HCT116 (cell line): Measurements from ENCODE around the gene HJURP. TPM values are rescaled to one million over a fixed set of nuclear protein-coding genes. Genes with fewer than 3 reads are reported as not detected.

Experiments used
- ATAC-seq: fragments of 200-7000 bp; cut with Tn5 transposase; 2 replicates; pipeline ENCODE4 v1.9.1; 2020; ENCODE audit warnings: mild to moderate bottlenecking, moderate library complexity
- BruUV-seq: library from RNA; stranded (reverse); fragments of 400-500 nt; replicated peaks from 2 replicates; lab custom pipeline; 2021; lab: Mats Ljungman, UMichigan
- CTCF ChIA-PET: fragments of 300-600 bp; sonication (Branson Sonifier 250); formaldehyde crosslinking; loops from one replicate; lab custom pipeline; 2021; ENCODE audit warnings: antibody characterized with exemption; lab: Charles Lee
- POLR2A ChIA-PET: fragments of 300-600, 350-600 bp; sonication (Branson Sonifier 250); formaldehyde crosslinking; loops from one replicate; lab custom pipeline; 2021; ENCODE audit warnings: antibody characterized with exemption; lab: Charles Lee
- RAD21 ChIA-PET, 2 experiments: fragments of 300-600 bp; sonication (Branson Sonifier 250); formaldehyde crosslinking; loops; one replicate each; lab custom pipeline; 2023; ENCODE audit warnings: low total read pairs in 2 of 2; ENCODE audit not compliant: uncharacterized antibody in 2 of 2, unreplicated experiment in 2 of 2, low non-redundant PET in 1 of 2; lab: Charles Lee
- DNase-seq: peaks from one replicate; pipeline ENCODE4 v3.0.0-alpha.2; 2010; ENCODE audit warnings: low read depth, low spot score
- H2AFZ ChIP-seq: fragments of 200-600 bp; shearing (Covaris generic), sonication (generic); 2 replicates; pipeline ENCODE4 v1.6.1; 2017; ENCODE audit warnings: low read depth, mixed run types, mixed read lengths, antibody characterized with exemption, low read length; ENCODE audit not compliant: poor library complexity, severe bottlenecking
- H3K27ac ChIP-seq: 2 replicates; pipeline ENCODE4 v1.5.1; 2012; ENCODE audit warnings: low read depth, low read length
- H3K27me3 ChIP-seq: fragments of 200-600 bp; sonication (generic); 2 replicates; pipeline ENCODE4 v1.6.1; 2016; ENCODE audit warnings: mixed run types, low read length, mixed read lengths; ENCODE audit not compliant: insufficient read depth
- H3K36me3 ChIP-seq, 2 experiments: fragments of 200-500 bp in 1 of 2; fragments of 200-600 bp in 1 of 2; sonication (Bioruptor generic) in 1 of 2; sonication (generic) in 1 of 2; 2 replicates each; pipeline versions ENCODE4 v1.5.1 to v1.6.1; 2014 to 2016; ENCODE audit warnings: low read length in 2 of 2, inconsistent platforms in 1 of 2, mixed read lengths in 1 of 2, mixed run types in 1 of 2; ENCODE audit not compliant: insufficient read depth in 2 of 2, control insufficient read depth in 1 of 2
- H3K4me1 ChIP-seq, 2 experiments: fragments of 200-600 bp in 1 of 2; sonication (generic) in 1 of 2; 2 replicates each; pipeline versions ENCODE4 v1.5.1 to v1.6.1; 2012 to 2017; ENCODE audit warnings: low read length in 2 of 2, inconsistent platforms in 1 of 2, mild to moderate bottlenecking in 1 of 2, mixed read lengths in 1 of 2, mixed run types in 1 of 2, moderate library complexity in 1 of 2; ENCODE audit not compliant: insufficient read depth in 2 of 2, control insufficient read depth in 1 of 2
- H3K4me2 ChIP-seq: fragments of 200-600 bp; sonication (generic); 2 replicates; pipeline ENCODE4 v1.6.1; 2017; ENCODE audit warnings: mixed run types, low read length, mixed read lengths
- H3K4me3 ChIP-seq, 2 experiments: fragments of 200-600 bp in 1 of 2; sonication (generic) in 1 of 2; replicated peaks in 1 of 2; 2 replicates each; pipeline ENCODE4 v1.5.1; 2011 to 2016; ENCODE audit warnings: low read length in 2 of 2, control low read depth in 1 of 2, low read depth in 1 of 2, mild to moderate bottlenecking in 1 of 2, mixed read lengths in 1 of 2, mixed run types in 1 of 2
- H3K79me2 ChIP-seq: fragments of 200-600 bp; sonication (generic); 2 replicates; pipeline ENCODE4 v1.6.1; 2017; ENCODE audit warnings: mild to moderate bottlenecking, mixed run types, low read length, moderate library complexity, mixed read lengths; ENCODE audit not compliant: insufficient read depth
- H3K9ac ChIP-seq: fragments of 200-600 bp; sonication (generic); 2 replicates; pipeline ENCODE4 v1.6.1; 2016; ENCODE audit warnings: low read length, mixed read lengths
- H3K9me2 ChIP-seq: fragments of 200-600 bp; sonication (generic), shearing (Covaris generic); 2 replicates; pipeline ENCODE4 v1.6.1; 2017; ENCODE audit warnings: mixed run types, mild to moderate bottlenecking, moderate library complexity; ENCODE audit not compliant: insufficient read depth
- H3K9me3 ChIP-seq, 2 experiments: fragments of 200-500 bp in 1 of 2; fragments of 200-600 bp in 1 of 2; sonication (Bioruptor generic) in 1 of 2; sonication (generic) in 1 of 2; 2 replicates each; pipeline ENCODE4 v1.6.1; 2014 to 2017; ENCODE audit warnings: low read length in 2 of 2, mixed read lengths in 2 of 2, inconsistent platforms in 1 of 2, low read depth in 1 of 2, mild to moderate bottlenecking in 1 of 2, mixed run types in 1 of 2, moderate library complexity in 1 of 2; ENCODE audit not compliant: control insufficient read depth in 1 of 2, insufficient read depth in 1 of 2
- H4K20me1 ChIP-seq: fragments of 200-600 bp; sonication (generic), shearing (Covaris generic); 2 replicates; pipeline ENCODE4 v1.6.1; 2017; ENCODE audit warnings: mixed run types, mild to moderate bottlenecking, moderate library complexity; ENCODE audit not compliant: insufficient read depth
- CEBPB ChIP-seq: IDR thresholded peaks from 2 replicates; pipeline ENCODE4 v1.6.1; 2012; ENCODE audit warnings: low read depth
- EGR1 ChIP-seq: IDR thresholded peaks from 2 replicates; pipeline ENCODE4 v1.6.1; 2012; ENCODE audit warnings: low read depth
- ELF1 ChIP-seq: IDR thresholded peaks from 2 replicates; pipeline ENCODE4 v1.6.1; 2012; ENCODE audit warnings: low read depth, borderline replicate concordance
- EZH2 ChIP-seq: fragments of 200-600 bp; sonication (generic); IDR thresholded peaks from 2 replicates; pipeline ENCODE4 v1.6.1; 2017; ENCODE audit warnings: antibody characterized with exemption, mixed run types
- EZH2phosphoT487 ChIP-seq: fragments of 200-600 bp; IDR thresholded peaks from 2 replicates; pipeline ENCODE4 v1.6.1; 2018; ENCODE audit warnings: antibody characterized with exemption, borderline replicate concordance
- FOSL1 ChIP-seq: IDR thresholded peaks from 2 replicates; pipeline ENCODE4 v1.6.1; 2012; ENCODE audit warnings: low read depth
- JUND ChIP-seq: IDR thresholded peaks from 2 replicates; pipeline ENCODE4 v1.6.1; 2012
- POLR2A ChIP-seq: IDR thresholded peaks from 2 replicates; pipeline ENCODE4 v1.7.0; 2011; ENCODE audit warnings: borderline replicate concordance; ENCODE audit not compliant: insufficient read depth, insufficient read length; ENCODE audit errors: extremely low read depth
- POLR2AphosphoS5 ChIP-seq: IDR thresholded peaks from 2 replicates; pipeline ENCODE4 v1.6.1; 2011; ENCODE audit warnings: mild to moderate bottlenecking, low read depth, low read length, moderate library complexity
- RAD21 ChIP-seq: IDR thresholded peaks from 2 replicates; pipeline ENCODE4 v1.6.1; 2012; ENCODE audit warnings: low read depth, mild to moderate bottlenecking
- SP1 ChIP-seq: IDR thresholded peaks from 2 replicates; pipeline ENCODE4 v1.6.1; 2012; ENCODE audit warnings: low read depth
- TCF7L2 ChIP-seq: IDR thresholded peaks from 2 replicates; pipeline ENCODE4 v1.7.0; 2011; ENCODE audit warnings: borderline replicate concordance, inconsistent platforms; ENCODE audit not compliant: insufficient read depth, insufficient read length; ENCODE audit errors: extremely low read depth
- YY1 ChIP-seq: IDR thresholded peaks from 2 replicates; pipeline ENCODE4 v1.6.1; 2011; ENCODE audit warnings: low read length, low read depth, moderate library complexity, mild to moderate bottlenecking; ENCODE audit not compliant: insufficient replicate concordance; ENCODE audit errors: extremely low read depth
- ZFX ChIP-seq: fragments of 450-650 bp; IDR thresholded peaks from 2 replicates; pipeline ENCODE4 v1.6.1; 2017
- ZNF274 ChIP-seq: fragments of 200-500 bp; sonication (Bioruptor generic); IDR thresholded peaks from 2 replicates; pipeline ENCODE4 v1.6.1; 2014; ENCODE audit warnings: mild to moderate bottlenecking, low read depth, low read length, inconsistent platforms
- intact Hi-C: fragments of 100-400 bp; cut with micrococcal nuclease; formaldehyde crosslinking; loops from 2 replicates; pipeline ENCODE4 v1.10.0; 2022
- total RNA-seq: library from RNA; stranded (reverse); gene quantifications from one replicate; pipeline ENCODE4 v1.2.1, GENCODE V29; 2021; ENCODE audit not compliant: unreplicated experiment
- TF ChIP-seq, protein P1 (sequence below), 3 experiments: fragments of 200-600 bp in 1 of 3; sonication (generic) in 1 of 3; IDR thresholded peaks in 2 of 3; conservative IDR thresholded peaks in 1 of 3; 2 replicates each; pipeline ENCODE4 v1.5.1; 2012 to 2017; ENCODE audit warnings: low read depth in 2 of 3, low read length in 2 of 3, antibody characterized with exemption in 1 of 3, borderline replicate concordance in 1 of 3, control low read depth in 1 of 3, mild to moderate bottlenecking in 1 of 3, mixed read lengths in 1 of 3, mixed run types in 1 of 3, moderate library complexity in 1 of 3; ENCODE audit not compliant: insufficient read depth in 1 of 3
- TF ChIP-seq, protein P2 (sequence below): IDR thresholded peaks from 2 replicates; pipeline ENCODE4 v1.6.1; 2012; ENCODE audit warnings: low read depth
- TF ChIP-seq, protein P3 (sequence below): IDR thresholded peaks from 2 replicates; pipeline ENCODE4 v1.6.1; 2012
- TF ChIP-seq, protein P4 (sequence below): IDR thresholded peaks from 2 replicates; pipeline ENCODE4 v1.6.1; 2011; ENCODE audit warnings: mild to moderate bottlenecking, low read length, moderate library complexity; ENCODE audit not compliant: insufficient replicate concordance; ENCODE audit errors: extremely low read depth
- TF ChIP-seq, protein P5 (sequence below): IDR thresholded peaks from 2 replicates; pipeline ENCODE4 v1.6.1; 2012

HJURP gene
- total RNA-seq, 1 experiment from 2014 or later, result 64.1 TPM

DNA sequence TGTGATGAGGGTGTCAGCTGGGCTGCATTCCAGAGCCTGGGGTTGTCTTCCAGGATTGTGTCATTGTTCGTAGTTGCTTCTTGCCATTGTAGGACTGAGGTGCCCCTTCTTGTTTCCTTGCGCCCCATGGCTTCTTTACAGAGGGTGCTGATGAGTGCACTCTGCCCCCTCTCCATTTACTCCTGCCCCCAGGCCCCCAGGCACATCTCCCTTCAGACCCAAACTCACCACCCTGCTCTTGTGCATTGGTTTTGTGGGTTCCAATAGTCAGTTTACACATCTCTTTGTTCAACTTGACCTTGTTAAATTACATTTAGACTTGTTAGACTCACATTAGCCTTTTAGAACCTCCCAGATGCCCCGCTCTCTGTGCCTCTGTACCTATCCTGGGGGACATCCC is 33.1 kb downstream of the HJURP start:
- Histone ChIP-seq H3K27me3 (no peaks in the 10 kb centered on the region), H2AFZ (no peak overlapping the region), H4K20me1 (no peaks in the 10 kb centered on the region)
- RAD21 ChIA-PET, result no interaction called here
- no peak for DNase-seq
- TF ChIP-seq JUND (no peak), ELF1 (no peak), ZFX (no peak), EZH2 (no peak), FOSL1 (no peak), YY1 (no peak), ZNF274 (no peak), TCF7L2 (no peak), RAD21 (no peak), CEBPB (no peak), SP1 (no peak), EZH2phosphoT487 (no peak), POLR2AphosphoS5 (no peak), EGR1 (no peak), POLR2A (no peak)
- TF ChIP-seq, protein P1, sequence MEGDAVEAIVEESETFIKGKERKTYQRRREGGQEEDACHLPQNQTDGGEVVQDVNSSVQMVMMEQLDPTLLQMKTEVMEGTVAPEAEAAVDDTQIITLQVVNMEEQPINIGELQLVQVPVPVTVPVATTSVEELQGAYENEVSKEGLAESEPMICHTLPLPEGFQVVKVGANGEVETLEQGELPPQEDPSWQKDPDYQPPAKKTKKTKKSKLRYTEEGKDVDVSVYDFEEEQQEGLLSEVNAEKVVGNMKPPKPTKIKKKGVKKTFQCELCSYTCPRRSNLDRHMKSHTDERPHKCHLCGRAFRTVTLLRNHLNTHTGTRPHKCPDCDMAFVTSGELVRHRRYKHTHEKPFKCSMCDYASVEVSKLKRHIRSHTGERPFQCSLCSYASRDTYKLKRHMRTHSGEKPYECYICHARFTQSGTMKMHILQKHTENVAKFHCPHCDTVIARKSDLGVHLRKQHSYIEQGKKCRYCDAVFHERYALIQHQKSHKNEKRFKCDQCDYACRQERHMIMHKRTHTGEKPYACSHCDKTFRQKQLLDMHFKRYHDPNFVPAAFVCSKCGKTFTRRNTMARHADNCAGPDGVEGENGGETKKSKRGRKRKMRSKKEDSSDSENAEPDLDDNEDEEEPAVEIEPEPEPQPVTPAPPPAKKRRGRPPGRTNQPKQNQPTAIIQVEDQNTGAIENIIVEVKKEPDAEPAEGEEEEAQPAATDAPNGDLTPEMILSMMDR (IDR thresholded peaks at IDR 0.05 in 2 of 3, conservative IDR thresholded peaks at IDR 0.05 in 1 of 3; ENCODE audit: borderline replicate concordance in 1 of 3, insufficient read depth in 1 of 3, low read depth in 2 of 3, low read length in 2 of 3), result no peak
- TF ChIP-seq, protein P2, sequence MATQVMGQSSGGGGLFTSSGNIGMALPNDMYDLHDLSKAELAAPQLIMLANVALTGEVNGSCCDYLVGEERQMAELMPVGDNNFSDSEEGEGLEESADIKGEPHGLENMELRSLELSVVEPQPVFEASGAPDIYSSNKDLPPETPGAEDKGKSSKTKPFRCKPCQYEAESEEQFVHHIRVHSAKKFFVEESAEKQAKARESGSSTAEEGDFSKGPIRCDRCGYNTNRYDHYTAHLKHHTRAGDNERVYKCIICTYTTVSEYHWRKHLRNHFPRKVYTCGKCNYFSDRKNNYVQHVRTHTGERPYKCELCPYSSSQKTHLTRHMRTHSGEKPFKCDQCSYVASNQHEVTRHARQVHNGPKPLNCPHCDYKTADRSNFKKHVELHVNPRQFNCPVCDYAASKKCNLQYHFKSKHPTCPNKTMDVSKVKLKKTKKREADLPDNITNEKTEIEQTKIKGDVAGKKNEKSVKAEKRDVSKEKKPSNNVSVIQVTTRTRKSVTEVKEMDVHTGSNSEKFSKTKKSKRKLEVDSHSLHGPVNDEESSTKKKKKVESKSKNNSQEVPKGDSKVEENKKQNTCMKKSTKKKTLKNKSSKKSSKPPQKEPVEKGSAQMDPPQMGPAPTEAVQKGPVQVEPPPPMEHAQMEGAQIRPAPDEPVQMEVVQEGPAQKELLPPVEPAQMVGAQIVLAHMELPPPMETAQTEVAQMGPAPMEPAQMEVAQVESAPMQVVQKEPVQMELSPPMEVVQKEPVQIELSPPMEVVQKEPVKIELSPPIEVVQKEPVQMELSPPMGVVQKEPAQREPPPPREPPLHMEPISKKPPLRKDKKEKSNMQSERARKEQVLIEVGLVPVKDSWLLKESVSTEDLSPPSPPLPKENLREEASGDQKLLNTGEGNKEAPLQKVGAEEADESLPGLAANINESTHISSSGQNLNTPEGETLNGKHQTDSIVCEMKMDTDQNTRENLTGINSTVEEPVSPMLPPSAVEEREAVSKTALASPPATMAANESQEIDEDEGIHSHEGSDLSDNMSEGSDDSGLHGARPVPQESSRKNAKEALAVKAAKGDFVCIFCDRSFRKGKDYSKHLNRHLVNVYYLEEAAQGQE, result no peak
- TF ChIP-seq, protein P3, sequence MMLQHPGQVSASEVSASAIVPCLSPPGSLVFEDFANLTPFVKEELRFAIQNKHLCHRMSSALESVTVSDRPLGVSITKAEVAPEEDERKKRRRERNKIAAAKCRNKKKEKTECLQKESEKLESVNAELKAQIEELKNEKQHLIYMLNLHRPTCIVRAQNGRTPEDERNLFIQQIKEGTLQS, result no peak
- TF ChIP-seq, protein P4, sequence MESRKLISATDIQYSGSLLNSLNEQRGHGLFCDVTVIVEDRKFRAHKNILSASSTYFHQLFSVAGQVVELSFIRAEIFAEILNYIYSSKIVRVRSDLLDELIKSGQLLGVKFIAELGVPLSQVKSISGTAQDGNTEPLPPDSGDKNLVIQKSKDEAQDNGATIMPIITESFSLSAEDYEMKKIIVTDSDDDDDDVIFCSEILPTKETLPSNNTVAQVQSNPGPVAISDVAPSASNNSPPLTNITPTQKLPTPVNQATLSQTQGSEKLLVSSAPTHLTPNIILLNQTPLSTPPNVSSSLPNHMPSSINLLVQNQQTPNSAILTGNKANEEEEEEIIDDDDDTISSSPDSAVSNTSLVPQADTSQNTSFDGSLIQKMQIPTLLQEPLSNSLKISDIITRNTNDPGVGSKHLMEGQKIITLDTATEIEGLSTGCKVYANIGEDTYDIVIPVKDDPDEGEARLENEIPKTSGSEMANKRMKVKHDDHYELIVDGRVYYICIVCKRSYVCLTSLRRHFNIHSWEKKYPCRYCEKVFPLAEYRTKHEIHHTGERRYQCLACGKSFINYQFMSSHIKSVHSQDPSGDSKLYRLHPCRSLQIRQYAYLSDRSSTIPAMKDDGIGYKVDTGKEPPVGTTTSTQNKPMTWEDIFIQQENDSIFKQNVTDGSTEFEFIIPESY, result no peak
- TF ChIP-seq, protein P5, sequence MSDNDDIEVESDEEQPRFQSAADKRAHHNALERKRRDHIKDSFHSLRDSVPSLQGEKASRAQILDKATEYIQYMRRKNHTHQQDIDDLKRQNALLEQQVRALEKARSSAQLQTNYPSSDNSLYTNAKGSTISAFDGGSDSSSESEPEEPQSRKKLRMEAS, result no peak
- TF ChIP-seq, all 23 proteins: peak for 0
- ATAC-seq, result no peak
- no peaks in the 10 kb centered on the region for H3K4me1 ChIP-seq
- no peak overlapping the region for H3K4me3 ChIP-seq
- no peaks in the 10 kb centered on the region for H3K9me2 ChIP-seq
- intact Hi-C loops, result no loop called here
- no peaks in the 10 kb centered on the region for H3K9me3 ChIP-seq
- no peak overlapping the region for H3K27ac ChIP-seq
- H3K9ac ChIP-seq, result no peak overlapping the region
- ChIA-PET CTCF (no interaction called here), POLR2A (no interaction called here)
- no TSS peak for BruUV-seq
- no peaks in the 10 kb centered on the region for H3K36me3 ChIP-seq
- no peaks in the 10 kb centered on the region for H3K79me2 ChIP-seq
- no peak overlapping the region for H3K4me2 ChIP-seq
